ENCODE measurements around the gene KCNIP3.

KCNIP3 gene

DNA sequence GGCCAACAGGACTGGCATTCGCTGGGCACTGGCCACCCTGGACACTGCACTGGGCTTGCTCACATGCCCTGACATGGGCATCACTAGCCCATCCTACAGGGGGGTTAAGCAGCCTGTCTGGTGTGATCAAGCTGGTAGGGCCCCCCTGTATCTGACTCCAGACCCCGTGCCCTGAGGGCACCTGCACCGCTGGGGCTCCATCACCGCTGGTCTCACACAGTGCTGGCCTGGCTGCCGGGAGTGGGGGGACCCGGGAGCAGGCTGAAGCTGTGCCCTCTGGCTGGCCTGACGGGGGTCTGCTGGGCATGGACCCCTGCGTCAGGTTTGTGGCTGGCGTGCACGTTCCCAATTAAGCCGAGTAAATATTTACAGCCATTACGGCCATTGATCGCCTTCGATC lies 32.3 kb downstream of the KCNIP3 start:
- TF ChIP-seq, protein P1, sequence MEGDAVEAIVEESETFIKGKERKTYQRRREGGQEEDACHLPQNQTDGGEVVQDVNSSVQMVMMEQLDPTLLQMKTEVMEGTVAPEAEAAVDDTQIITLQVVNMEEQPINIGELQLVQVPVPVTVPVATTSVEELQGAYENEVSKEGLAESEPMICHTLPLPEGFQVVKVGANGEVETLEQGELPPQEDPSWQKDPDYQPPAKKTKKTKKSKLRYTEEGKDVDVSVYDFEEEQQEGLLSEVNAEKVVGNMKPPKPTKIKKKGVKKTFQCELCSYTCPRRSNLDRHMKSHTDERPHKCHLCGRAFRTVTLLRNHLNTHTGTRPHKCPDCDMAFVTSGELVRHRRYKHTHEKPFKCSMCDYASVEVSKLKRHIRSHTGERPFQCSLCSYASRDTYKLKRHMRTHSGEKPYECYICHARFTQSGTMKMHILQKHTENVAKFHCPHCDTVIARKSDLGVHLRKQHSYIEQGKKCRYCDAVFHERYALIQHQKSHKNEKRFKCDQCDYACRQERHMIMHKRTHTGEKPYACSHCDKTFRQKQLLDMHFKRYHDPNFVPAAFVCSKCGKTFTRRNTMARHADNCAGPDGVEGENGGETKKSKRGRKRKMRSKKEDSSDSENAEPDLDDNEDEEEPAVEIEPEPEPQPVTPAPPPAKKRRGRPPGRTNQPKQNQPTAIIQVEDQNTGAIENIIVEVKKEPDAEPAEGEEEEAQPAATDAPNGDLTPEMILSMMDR (conservative IDR thresholded peaks at IDR 0.05; ENCODE audit: low read depth, low read length) = no peak
- no peak for DNase-seq (ENCODE audit: low read depth)
- no peak overlapping the region for H3K4me3 ChIP-seq (ENCODE audit: low read depth, low read length)

DNA sequence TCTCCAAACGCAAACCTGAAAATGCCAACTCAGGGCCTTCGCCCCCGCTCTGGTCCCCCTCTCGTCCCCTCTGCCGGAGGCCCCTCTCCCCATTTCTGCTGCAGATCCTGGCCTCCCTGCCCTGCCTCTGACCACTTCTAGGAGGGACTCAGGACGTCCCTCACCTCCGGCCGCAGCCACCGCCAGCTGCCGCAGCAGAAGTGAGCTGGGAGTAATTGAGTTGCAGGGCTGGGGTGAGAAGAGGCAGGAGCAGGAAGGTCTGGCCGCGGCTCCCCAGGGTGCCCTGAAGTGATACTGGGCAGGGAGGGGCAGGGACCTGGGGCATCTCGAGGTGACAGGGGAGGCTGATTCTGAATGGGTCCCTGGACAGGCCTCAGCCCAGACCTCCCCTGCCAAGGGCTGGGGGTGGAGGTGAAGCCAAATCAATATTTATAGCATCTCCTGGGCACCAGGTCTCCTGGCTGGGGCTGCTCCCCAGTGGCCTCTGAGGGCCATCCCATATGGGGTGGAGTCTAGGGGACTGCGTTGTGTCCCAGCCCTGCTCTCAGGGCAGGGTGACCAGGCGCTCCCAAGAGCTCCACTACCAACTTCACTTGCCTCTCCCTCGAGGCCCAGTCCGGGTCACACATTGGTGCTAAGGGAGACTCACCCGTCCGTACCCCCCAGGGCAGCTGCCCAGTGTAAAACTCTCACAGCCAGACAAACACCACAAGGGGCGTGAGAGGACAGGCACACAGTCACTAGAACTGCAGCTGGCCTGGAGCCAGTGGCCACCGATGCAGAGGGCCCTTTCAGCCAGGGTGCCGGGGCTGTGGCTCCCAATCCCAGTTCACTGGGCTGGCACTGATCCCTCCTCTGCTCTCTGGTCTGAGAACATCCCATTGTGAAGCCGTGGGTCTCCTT lies 33.0 kb downstream of the KCNIP3 start:
- no peak for DNase-seq (ENCODE audit: low read depth)
- no peak overlapping the region for H3K4me3 ChIP-seq (ENCODE audit: low read depth, low read length)
- TF ChIP-seq, protein P1 (conservative IDR thresholded peaks at IDR 0.05; ENCODE audit: low read depth, low read length) = no peak

DNA sequence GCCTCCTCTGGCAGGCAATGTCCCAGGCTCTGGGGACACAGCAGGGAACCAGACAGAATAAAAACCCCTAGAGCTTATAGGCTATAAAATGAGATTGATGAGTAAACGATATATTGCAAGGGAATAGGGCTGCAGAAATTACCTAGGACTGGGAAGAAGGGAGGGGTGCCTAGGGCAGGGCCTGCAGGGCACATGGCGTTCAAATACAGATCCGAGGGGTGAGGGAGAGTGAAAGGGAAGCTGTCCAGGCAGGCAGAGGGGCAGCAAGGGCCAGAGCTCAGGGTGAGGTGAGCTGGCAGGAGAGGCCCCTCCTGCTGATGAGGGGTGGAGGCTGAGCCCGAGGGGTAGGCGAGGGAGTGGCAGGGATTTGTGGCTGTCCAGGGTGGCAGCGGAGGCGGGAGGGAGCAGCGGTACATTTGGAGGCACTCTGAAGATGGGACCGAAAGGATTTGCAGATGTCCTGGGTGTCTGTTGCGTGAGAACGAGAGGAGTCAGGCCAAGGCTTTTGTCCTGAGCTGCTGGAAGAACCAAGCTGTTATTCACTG lies 33.7 kb downstream of the KCNIP3 start:
- no peak overlapping the region for H3K4me3 ChIP-seq (ENCODE audit: low read depth, low read length)
- TF ChIP-seq, protein P1 (conservative IDR thresholded peaks at IDR 0.05; ENCODE audit: low read depth, low read length) = no peak
- no peak for DNase-seq (ENCODE audit: low read depth)

DNA sequence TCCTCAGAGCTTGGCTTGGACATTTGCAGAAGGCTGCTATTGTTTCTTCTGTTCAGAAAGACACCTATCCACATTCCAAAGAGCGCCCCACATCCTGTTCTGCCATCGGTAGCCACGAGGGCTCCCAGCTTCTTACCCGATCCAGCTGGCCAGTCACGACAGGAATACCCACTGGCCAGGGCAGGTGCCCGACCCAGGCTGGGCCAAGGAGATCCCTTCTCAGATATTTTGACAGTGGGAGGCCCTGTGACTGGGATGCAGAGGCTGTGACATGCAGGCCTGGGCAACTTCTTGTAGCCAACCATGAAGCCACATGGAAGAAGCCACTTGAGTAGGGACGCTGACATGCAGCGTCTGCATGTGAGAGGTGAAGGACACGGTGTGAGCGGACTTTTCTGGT lies 34.5 kb downstream of the KCNIP3 start:
- TF ChIP-seq, protein P1 (conservative IDR thresholded peaks at IDR 0.05; ENCODE audit: low read depth, low read length) = no peak
- no peak overlapping the region for H3K4me3 ChIP-seq (ENCODE audit: low read depth, low read length)
- no peak for DNase-seq (ENCODE audit: low read depth)

DNA sequence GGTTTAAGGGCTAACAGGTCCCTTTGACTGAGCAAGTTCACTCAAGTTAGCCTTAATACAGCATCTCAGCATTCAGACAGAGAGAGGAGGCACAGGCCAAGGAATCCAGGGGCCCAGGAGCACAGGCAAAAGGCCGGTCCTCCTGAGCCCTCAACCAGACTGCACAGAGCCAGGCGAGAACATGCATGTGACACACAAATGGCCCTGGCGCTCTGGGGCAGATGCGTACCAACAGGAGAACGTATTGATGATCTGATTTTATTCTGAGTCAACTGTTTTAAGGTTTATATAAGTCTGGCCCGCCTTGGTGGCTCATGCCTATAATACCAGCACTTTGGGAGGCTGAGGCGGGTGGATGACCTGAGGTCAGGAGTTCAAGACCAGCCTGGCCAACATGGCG lies 34.9 kb downstream of the KCNIP3 start:
- DNase-seq (ENCODE audit: low read depth) = no peak
- TF ChIP-seq, protein P1 (conservative IDR thresholded peaks at IDR 0.05; ENCODE audit: low read depth, low read length) = no peak
- no peak overlapping the region for H3K4me3 ChIP-seq (ENCODE audit: low read depth, low read length)

DNA sequence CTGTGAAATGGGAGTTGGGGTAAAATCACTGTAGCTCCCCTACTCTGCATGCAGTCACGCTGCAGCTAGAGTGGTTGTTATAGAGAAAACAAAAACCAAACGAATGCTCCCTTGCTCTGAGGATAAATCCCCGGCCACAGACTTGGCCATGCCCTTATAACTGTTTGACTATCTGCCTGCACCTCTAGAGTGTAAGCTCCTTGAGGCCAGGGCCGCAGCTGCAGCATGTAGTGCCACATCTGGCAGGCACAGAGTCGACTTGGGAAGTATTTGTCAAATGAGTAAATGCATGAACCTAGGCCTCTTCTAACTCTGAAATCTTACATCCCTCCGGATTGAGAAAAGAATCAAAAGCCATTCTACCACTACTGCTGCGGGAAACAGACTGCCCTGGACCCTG lies 35.9 kb downstream of the KCNIP3 start:
- H3K4me3 ChIP-seq (ENCODE audit: low read depth, low read length) = no peak overlapping the region
- TF ChIP-seq, protein P1 (conservative IDR thresholded peaks at IDR 0.05; ENCODE audit: low read depth, low read length) = no peak
- DNase-seq (ENCODE audit: low read depth) = no peak

Measured in choroid plexus epithelial cell (primary cell).